Jurkat, Clone E6-1 (cell line): ENCODE measurements around the gene AGAP4. TPM values are rescaled to one million over a fixed set of nuclear protein-coding genes. Genes with fewer than 3 reads are reported as not detected.
"Not testable (repeated sequence)": the region's sequence is repeated elsewhere in the genome, so short reads cannot be mapped to it uniquely, and the experiment has no call there.

Source experiments
- DNase-seq: peaks from one replicate; pipeline ENCODE4 v3.0.0-alpha.2; 2011; ENCODE audit warnings: low read depth, low spot score
- H3K4me3 ChIP-seq: 2 replicates; pipeline ENCODE4 v1.5.1; 2011; ENCODE audit warnings: mild to moderate bottlenecking, low read length, control low read depth, moderate library complexity
- polyA plus RNA-seq: library from polyadenylated mRNA; unstranded; fragments of >200 nt; gene quantifications from one replicate; pipeline ENCODE4 v1.2.1, GENCODE V29; 2012; ENCODE audit warnings: missing spikeins; ENCODE audit not compliant: insufficient read length, insufficient read depth

The AGAP4 gene
- polyA plus RNA-seq = 15.0 TPM

- not testable (repeated sequence) for DNase-seq, H3K4me3 ChIP-seq
Measured at GRCh38 chr10:45847400-45847799, at the start of gene AGAP4. AGAP4 (minus strand) TSS chr10:45847500; CDS start chr10:45847347, 153 bp downstream.

- H3K4me3 ChIP-seq, DNase-seq: not testable (repeated sequence)
Measured at GRCh38 chr10:45890721-45891120, 43.4 kb upstream of the AGAP4 start.

DNA sequence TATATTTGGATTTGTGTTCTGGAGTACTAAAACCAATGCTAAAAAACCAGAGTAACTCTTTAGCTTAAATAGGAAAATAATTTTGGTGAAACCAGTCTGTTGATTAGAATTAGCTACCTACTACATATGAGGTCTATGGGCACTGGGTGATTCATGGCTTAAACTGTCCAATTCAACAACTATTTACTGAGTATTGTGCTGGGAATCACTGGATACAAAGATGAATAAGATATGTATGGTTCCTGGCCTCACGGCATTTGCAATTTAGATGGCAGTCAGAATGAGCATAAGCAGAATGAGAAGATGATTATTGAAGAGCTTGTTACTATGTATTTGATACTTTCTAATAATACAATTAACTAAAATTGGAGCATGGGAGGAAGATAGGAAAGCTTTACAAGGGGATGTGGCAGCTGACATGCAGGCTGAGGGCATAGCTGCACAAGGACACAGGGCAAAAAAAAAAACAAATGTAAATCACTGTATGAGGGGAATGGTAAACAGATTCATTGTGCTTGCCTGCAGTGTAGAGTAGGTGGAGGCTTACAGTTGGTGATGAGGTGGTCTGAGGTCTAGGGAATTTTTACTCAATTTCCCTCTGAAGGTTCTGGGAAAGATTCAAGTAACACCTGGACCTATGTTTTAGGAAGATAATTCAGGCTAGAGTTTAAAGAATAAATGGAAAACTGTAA, 42.4 kb upstream of the AGAP4 start:
- H3K4me3 ChIP-seq, DNase-seq: not testable (repeated sequence)

DNA sequence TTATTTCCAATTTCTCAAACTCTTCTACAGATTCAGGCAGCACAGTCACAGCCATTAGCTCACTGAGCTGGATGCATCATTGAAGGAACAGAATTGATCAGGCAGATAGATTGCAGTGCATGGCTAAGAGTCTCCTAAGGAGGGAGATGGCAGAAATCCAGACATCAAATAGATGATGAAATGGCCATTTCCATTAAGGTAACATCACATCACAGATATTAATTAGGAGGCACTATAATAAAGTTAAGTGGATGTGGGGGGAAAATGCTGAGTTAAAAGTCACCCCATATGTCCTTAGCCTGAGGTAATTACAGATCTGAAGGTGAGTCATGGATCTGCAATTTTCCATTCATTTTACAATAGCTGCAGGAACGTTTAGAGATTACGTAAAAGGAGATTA, 35.6 kb upstream of the AGAP4 start:
- not testable (repeated sequence) for DNase-seq

GRCh38 chr10:45865404-45865803, 18.1 kb upstream of the AGAP4 start:
- H3K4me3 ChIP-seq, DNase-seq: not testable (repeated sequence)

More for the DNA sequence above, 35.6 kb upstream of the AGAP4 start:
- not testable (repeated sequence) for H3K4me3 ChIP-seq

DNA sequence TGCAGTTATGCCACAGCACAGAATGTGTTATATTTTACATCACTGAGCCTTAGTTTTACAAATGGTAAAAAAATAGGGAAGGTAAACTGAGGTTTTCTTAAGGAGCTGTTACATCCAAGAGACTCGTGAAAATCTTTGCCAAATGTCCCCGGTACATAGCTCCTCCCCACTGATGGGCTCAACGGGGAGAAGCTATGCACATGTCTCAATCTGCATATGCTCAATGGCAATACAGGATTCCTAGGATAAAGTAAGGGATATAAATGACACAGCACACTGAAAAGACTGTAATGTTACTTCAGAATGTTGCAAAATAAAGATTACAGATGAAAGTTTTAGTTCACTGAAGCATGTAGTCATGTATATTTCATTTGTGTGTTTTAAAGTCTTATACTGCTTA, 17.0 kb upstream of the AGAP4 start:
- not testable (repeated sequence) for DNase-seq, H3K4me3 ChIP-seq

GRCh38 chr10:45863632-45864031, 16.3 kb upstream of the AGAP4 start:
- not testable (repeated sequence) for H3K4me3 ChIP-seq, DNase-seq

GRCh38 chr10:45857931-45858330, 10.6 kb upstream of the AGAP4 start:
- not testable (repeated sequence) for H3K4me3 ChIP-seq, DNase-seq

GRCh38 chr10:45848467-45848866, 1.2 kb upstream of the AGAP4 start:
- H3K4me3 ChIP-seq, DNase-seq: not testable (repeated sequence)

- not testable (repeated sequence) for H3K4me3 ChIP-seq, DNase-seq
Measured at GRCh38 chr10:45822918-45823317, 24.4 kb downstream of the AGAP4 start.

DNA sequence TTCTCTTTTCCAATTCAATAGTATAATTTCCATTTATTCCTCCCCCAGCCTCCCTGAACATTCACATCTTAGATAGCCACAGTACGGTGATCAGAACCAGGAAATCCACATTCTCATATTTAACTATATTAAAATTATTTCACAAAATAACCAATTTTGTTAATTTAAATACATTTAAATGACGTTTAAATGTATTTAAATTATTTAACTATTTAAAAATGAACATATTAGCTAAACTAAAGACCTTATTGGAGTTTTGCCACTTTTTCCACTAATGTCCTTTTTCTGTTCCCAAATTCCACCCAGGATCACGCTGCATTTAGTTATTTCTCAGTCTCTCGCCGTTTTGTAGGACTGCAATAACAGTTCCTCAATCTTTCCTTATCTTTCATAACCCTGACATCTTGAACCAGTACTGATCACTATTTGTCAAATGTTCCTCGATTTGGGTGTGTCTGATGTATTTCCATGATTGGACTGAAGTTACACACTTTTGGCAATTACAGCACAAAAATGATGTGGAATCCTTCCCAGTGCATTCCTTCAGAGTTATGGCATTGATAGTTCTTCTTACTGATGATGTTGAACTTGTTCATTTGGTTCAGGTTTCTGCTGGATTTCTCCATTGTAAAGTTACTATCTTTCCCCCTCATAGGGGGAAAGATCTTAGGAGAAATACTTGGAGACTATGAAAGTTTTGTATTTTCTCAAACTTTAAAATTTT, 27.0 kb downstream of the AGAP4 start:
- DNase-seq, H3K4me3 ChIP-seq: not testable (repeated sequence)

- no peak for DNase-seq
- no peak overlapping the region for H3K4me3 ChIP-seq
Measured at GRCh38 chr10:45819552-45819951, 27.7 kb downstream of the AGAP4 start.

GRCh38 chr10:45817912-45818311, 29.4 kb downstream of the AGAP4 start:
- no peak overlapping the region for H3K4me3 ChIP-seq
- no peak for DNase-seq

- no peak for DNase-seq
- H3K4me3 ChIP-seq = no peak overlapping the region
Measured at GRCh38 chr10:45817130-45817859, 30.0 kb downstream of the AGAP4 start.

- not testable (repeated sequence) for DNase-seq, H3K4me3 ChIP-seq
Measured at GRCh38 chr10:45814146-45814545, 33.2 kb downstream of the AGAP4 start.

DNA sequence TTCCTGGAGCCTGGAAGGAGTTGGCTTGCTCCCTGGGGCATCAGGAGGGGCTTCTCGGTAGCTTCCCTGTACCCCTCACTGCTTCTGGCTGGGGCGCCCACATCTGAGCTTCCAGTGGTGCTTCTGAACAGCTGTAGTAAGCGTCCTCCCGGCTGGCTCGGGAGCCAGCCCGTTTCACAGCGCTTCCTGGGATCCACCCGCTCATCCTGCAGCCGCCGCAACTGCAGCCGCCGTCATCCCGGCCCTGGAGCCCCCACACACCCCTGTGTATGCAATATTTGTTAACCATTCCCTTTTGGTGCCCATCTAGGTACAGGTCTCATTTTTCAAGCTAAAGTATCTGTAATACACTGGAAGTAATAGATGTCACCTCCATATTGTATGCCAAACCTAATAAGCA, 34.3 kb downstream of the AGAP4 start:
- H3K4me3 ChIP-seq, DNase-seq: not testable (repeated sequence)

DNA sequence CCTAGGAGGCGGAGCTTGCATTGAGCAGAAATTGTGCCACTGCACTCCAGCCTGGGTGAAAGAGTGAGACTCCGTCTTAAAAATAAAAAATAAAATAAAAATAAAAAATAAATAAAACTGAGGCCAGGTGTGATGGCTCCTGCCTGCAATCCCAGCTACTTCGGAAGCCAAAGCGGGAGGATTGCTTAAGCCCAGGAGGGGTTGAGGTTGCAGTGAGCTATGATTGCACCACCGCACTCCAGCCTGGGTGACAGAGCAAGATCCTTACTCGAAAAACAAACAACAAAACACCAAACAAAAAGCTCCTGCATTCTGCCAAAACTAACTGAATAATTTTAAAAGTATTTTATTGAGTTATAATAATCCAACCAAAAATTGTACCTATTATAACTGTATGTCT, 36.2 kb downstream of the AGAP4 start:
- no peak for DNase-seq
- no peak overlapping the region for H3K4me3 ChIP-seq

DNA sequence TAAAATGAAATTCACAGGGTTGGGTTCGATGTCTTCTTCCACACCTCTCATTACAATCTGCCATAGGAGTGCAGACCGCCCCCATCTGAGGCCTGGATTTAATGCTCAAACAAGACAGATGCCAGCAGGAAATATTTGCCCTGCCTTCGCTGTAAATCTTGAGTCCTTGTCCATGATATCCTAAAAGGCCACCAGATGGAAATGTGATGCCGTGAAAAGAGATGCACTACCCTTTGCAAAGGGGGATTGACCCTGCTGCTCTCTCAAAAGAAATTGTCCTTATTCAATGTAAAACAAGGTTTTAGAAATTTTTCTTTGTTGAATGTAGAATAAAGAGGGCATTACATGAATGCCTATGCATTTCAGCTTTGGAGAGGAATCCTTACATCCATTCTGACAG, 37.5 kb downstream of the AGAP4 start:
- H3K4me3 ChIP-seq = no peak overlapping the region
- no peak for DNase-seq

- not testable (repeated sequence) for H3K4me3 ChIP-seq, DNase-seq
Measured at GRCh38 chr10:45804996-45805395, 42.3 kb downstream of the AGAP4 start.
